ENCODE results near the gene ECHS1.

ECHS1 gene

DNA sequence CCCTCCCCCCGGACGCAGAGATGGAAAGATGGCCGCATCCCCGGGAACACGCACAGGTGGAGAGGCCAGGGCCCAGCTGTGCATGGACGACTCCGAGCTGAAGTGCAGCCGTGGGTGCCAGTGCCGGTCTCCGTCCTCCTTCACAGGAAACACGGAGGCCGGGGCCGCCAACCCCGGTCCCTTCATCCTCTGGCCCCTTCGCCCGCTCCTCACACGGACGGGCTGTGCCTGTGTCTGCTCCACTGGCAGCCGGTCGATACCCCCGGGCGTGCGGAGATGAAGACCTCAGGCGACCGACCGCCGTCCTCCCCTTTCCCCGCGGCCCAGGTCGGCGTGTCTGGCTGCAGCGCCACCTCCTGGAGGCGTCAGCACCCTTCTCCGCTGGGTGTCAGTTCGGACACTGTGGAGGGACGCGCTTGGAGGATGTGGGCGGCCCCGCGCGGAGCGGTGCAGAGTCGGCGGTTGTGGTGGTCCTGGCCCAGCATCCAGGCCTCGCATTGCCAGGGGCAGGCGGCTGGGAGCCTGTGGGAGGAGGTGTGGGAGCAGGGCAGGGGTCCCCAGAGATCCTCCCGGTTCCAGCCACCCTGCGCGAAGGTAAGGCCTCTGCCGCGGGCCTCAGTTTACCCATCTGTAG is 54.5 kb downstream of the ECHS1 start:
- H3K9ac ChIP-seq (ENCODE audit: low read length) = peak overlapping the region; percentile 35; the same call in 1 of the 2 replicates
- no peak overlapping the region for H2AFZ ChIP-seq (ENCODE audit: low read length)

DNA sequence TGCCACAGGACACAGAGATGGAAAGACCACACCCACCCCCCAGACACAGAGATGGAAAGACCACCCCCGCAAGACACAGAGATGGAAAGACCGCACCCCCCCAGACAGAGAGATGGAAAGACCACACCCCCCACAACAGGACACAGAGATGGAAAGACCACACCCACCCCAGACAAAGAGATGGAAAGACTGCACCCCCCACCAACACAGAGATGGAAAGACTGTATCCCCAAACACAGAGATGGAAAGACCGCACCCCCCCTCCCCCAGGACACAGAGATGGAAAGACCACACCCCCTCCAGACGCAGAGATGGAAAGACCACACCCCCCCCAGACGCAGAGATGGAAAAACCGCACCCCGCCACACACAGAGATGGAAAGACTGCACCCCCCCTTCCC is 56.4 kb downstream of the ECHS1 start:
- TF ChIP-seq, protein P1, sequence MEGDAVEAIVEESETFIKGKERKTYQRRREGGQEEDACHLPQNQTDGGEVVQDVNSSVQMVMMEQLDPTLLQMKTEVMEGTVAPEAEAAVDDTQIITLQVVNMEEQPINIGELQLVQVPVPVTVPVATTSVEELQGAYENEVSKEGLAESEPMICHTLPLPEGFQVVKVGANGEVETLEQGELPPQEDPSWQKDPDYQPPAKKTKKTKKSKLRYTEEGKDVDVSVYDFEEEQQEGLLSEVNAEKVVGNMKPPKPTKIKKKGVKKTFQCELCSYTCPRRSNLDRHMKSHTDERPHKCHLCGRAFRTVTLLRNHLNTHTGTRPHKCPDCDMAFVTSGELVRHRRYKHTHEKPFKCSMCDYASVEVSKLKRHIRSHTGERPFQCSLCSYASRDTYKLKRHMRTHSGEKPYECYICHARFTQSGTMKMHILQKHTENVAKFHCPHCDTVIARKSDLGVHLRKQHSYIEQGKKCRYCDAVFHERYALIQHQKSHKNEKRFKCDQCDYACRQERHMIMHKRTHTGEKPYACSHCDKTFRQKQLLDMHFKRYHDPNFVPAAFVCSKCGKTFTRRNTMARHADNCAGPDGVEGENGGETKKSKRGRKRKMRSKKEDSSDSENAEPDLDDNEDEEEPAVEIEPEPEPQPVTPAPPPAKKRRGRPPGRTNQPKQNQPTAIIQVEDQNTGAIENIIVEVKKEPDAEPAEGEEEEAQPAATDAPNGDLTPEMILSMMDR (IDR thresholded peaks at IDR 0.05; ENCODE audit: low read length) = no peak
- no peak for TF ChIP-seq EZH2 (IDR thresholded peaks at IDR 0.05; ENCODE audit: borderline replicate concordance, low read length)
- no peaks in the 10 kb centered on the region for H3K9me2 ChIP-seq (ENCODE audit: low read depth, low read length)
- H3K36me3 ChIP-seq (ENCODE audit: insufficient read depth, low read length) = peaks cover 13% of the 10 kb centered on the region; the same call in 1 of the 2 replicates
- peaks cover 20% of the 10 kb centered on the region for H3K4me1 ChIP-seq (ENCODE audit: insufficient read depth, low read length, severe bottlenecking)
- no peak overlapping the region for H3K4me3 ChIP-seq (ENCODE audit: low read depth, low read length, poor library complexity, severe bottlenecking)
- no peak overlapping the region for H2AFZ ChIP-seq (ENCODE audit: low read length)
- H3K9ac ChIP-seq (ENCODE audit: low read length) = no peak overlapping the region
- H3K27ac ChIP-seq (ENCODE audit: low read depth, low read length, poor library complexity, severe bottlenecking) = no peak overlapping the region
- no peaks in the 10 kb centered on the region for H3K9me3 ChIP-seq (ENCODE audit: low read length)
- H3K4me2 ChIP-seq (ENCODE audit: low read length) = no peak overlapping the region
- H3K27me3 ChIP-seq (ENCODE audit: insufficient read depth, low read length) = no peaks in the 10 kb centered on the region
- no peaks in the 10 kb centered on the region for H3F3A ChIP-seq (ENCODE audit: insufficient read depth, low read length)
- no peaks in the 10 kb centered on the region for H4K20me1 ChIP-seq (ENCODE audit: insufficient read depth, low read length)
- no peaks in the 10 kb centered on the region for H3K79me2 ChIP-seq (ENCODE audit: insufficient read depth, low read length)

More for the DNA sequence above, 54.5 kb downstream of the ECHS1 start:
- no peaks in the 10 kb centered on the region for H3K79me2 ChIP-seq (ENCODE audit: insufficient read depth, low read length)
- no peaks in the 10 kb centered on the region for H3K27me3 ChIP-seq (ENCODE audit: insufficient read depth, low read length)
- H3K4me3 ChIP-seq (ENCODE audit: low read depth, low read length, poor library complexity, severe bottlenecking) = peak overlapping the region; percentile 61
- H4K20me1 ChIP-seq (ENCODE audit: insufficient read depth, low read length) = no peaks in the 10 kb centered on the region
- peak overlapping the region; percentile 88 for H3K4me2 ChIP-seq (ENCODE audit: low read length)
- no peaks in the 10 kb centered on the region for H3K9me2 ChIP-seq (ENCODE audit: low read depth, low read length)
- no peak overlapping the region for H3K27ac ChIP-seq (ENCODE audit: low read depth, low read length, poor library complexity, severe bottlenecking)
- no peak for TF ChIP-seq EZH2 (IDR thresholded peaks at IDR 0.05; ENCODE audit: borderline replicate concordance, low read length)
- TF ChIP-seq, protein P1 (IDR thresholded peaks at IDR 0.05; ENCODE audit: low read length) = peak; percentile 86
- H3K9me3 ChIP-seq (ENCODE audit: low read length) = no peaks in the 10 kb centered on the region
- H3F3A ChIP-seq (ENCODE audit: insufficient read depth, low read length) = no peaks in the 10 kb centered on the region
- H3K36me3 ChIP-seq (ENCODE audit: insufficient read depth, low read length) = no peaks in the 10 kb centered on the region
- peaks cover 20% of the 10 kb centered on the region for H3K4me1 ChIP-seq (ENCODE audit: insufficient read depth, low read length, severe bottlenecking)

DNA sequence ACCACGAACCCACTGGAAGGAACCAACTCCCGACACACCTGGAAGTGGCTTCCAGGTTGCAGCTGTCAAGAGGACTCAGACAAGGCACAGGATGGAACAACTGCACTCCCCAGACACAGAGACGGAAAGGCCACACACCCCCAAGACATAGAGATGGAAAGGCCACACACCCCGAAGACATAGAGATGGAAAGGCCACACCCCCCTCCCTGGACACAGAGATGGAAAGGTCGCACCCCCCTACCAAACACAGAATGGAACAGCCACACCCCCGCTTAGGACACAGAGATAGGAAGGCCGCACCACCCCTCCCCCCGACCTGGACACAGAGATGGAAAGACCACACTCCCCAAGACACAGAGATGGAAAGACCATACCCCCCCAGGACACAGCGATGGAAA is 56.9 kb downstream of the ECHS1 start:
- no peak for TF ChIP-seq EZH2 (IDR thresholded peaks at IDR 0.05; ENCODE audit: borderline replicate concordance, low read length)
- TF ChIP-seq, protein P1 (IDR thresholded peaks at IDR 0.05; ENCODE audit: low read length) = no peak
- H2AFZ ChIP-seq (ENCODE audit: low read length) = no peak overlapping the region
- H3K4me3 ChIP-seq (ENCODE audit: low read depth, low read length, poor library complexity, severe bottlenecking) = no peak overlapping the region

More for the DNA sequence above, 56.9 kb downstream of the ECHS1 start:
- peaks cover 16% of the 10 kb centered on the region; the same call in 1 of the 2 replicates for H3K36me3 ChIP-seq (ENCODE audit: insufficient read depth, low read length)
- no peaks in the 10 kb centered on the region for H3K9me3 ChIP-seq (ENCODE audit: low read length)
- no peak overlapping the region for H3K4me2 ChIP-seq (ENCODE audit: low read length)
- H4K20me1 ChIP-seq (ENCODE audit: insufficient read depth, low read length) = no peaks in the 10 kb centered on the region
- H3K27me3 ChIP-seq (ENCODE audit: insufficient read depth, low read length) = no peaks in the 10 kb centered on the region
- peaks cover 20% of the 10 kb centered on the region for H3K4me1 ChIP-seq (ENCODE audit: insufficient read depth, low read length, severe bottlenecking)
- H3K9me2 ChIP-seq (ENCODE audit: low read depth, low read length) = no peaks in the 10 kb centered on the region
- no peaks in the 10 kb centered on the region for H3K79me2 ChIP-seq (ENCODE audit: insufficient read depth, low read length)
- no peak overlapping the region for H3K27ac ChIP-seq (ENCODE audit: low read depth, low read length, poor library complexity, severe bottlenecking)
- H3K9ac ChIP-seq (ENCODE audit: low read length) = no peak overlapping the region
- no peaks in the 10 kb centered on the region for H3F3A ChIP-seq (ENCODE audit: insufficient read depth, low read length)
